H9 (cell line): Measurements from ENCODE around the gene RALGPS2. TPM values are rescaled to one million over a fixed set of nuclear protein-coding genes. Genes with fewer than 3 reads are reported as not detected.

ENCODE experiments used
- DNase-seq: peaks from one replicate; pipeline ENCODE4 v3.0.0-alpha.2; 2017
- H2AFZ ChIP-seq: one replicate; pipeline ENCODE4 v1.6.1; 2013; ENCODE audit warnings: mild to moderate bottlenecking, low read length, control low read depth, moderate library complexity
- H2AK5ac ChIP-seq: 2 replicates; pipeline ENCODE4 v1.6.1; 2013; ENCODE audit warnings: low read length, control low read depth, mixed read lengths; ENCODE audit not compliant: insufficient read length
- H2BK120ac ChIP-seq: one replicate; pipeline ENCODE4 v1.6.1; 2013; ENCODE audit warnings: low read depth, mild to moderate bottlenecking, low read length, control low read depth, inconsistent platforms; ENCODE audit not compliant: poor library complexity, severe bottlenecking
- H2BK12ac ChIP-seq: 2 replicates; pipeline ENCODE4 v1.6.1; 2013; ENCODE audit warnings: low read length, control low read depth, mixed read lengths, low read depth; ENCODE audit not compliant: insufficient read length
- H2BK15ac ChIP-seq: 2 replicates; pipeline ENCODE4 v1.6.1; 2013; ENCODE audit warnings: low read depth, low read length, control low read depth
- H2BK20ac ChIP-seq: one replicate; pipeline ENCODE4 v1.6.1; 2013; ENCODE audit warnings: low read depth, mild to moderate bottlenecking, low read length, control low read depth, inconsistent platforms; ENCODE audit not compliant: poor library complexity, severe bottlenecking
- H2BK5ac ChIP-seq: 2 replicates; pipeline ENCODE4 v1.6.1; 2013; ENCODE audit warnings: low read length, control low read depth, mixed read lengths; ENCODE audit not compliant: insufficient read length
- H3K14ac ChIP-seq: 2 replicates; pipeline ENCODE4 v1.6.1; 2013; ENCODE audit warnings: low read length, control low read depth; ENCODE audit not compliant: insufficient read depth
- H3K18ac ChIP-seq: 2 replicates; pipeline ENCODE4 v1.6.1; 2013; ENCODE audit warnings: low read depth, mild to moderate bottlenecking, mixed read lengths, low read length, control low read depth; ENCODE audit not compliant: insufficient read length
- H3K23ac ChIP-seq: 2 replicates; pipeline ENCODE4 v1.6.1; 2013; ENCODE audit warnings: low read length, control low read depth, mixed read lengths, low read depth; ENCODE audit not compliant: insufficient read length
- H3K23me2 ChIP-seq: 2 replicates; pipeline ENCODE4 v1.6.1; 2013; ENCODE audit warnings: low read depth, mild to moderate bottlenecking, mixed read lengths, low read length, control low read depth; ENCODE audit not compliant: insufficient read length, poor library complexity, severe bottlenecking
- H3K27ac ChIP-seq: 2 replicates; pipeline ENCODE4 v1.5.1; 2013; ENCODE audit warnings: low read length, control low read depth, mixed read lengths, low read depth; ENCODE audit not compliant: insufficient read length
- H3K27me3 ChIP-seq: 2 replicates; pipeline ENCODE4 v1.6.1; 2013; ENCODE audit warnings: low read length, control low read depth, inconsistent platforms; ENCODE audit not compliant: insufficient read depth
- H3K4ac ChIP-seq: 2 replicates; pipeline ENCODE4 v1.6.1; 2013; ENCODE audit warnings: low read depth, mild to moderate bottlenecking, control low read depth, inconsistent platforms, low read length, moderate library complexity
- H3K4me1 ChIP-seq: 2 replicates; pipeline ENCODE4 v1.6.1; 2013; ENCODE audit warnings: low read length, control low read depth, inconsistent platforms; ENCODE audit not compliant: insufficient read depth
- H3K4me2 ChIP-seq: 2 replicates; pipeline ENCODE4 v1.6.1; 2013; ENCODE audit warnings: low read length, control low read depth, mixed read lengths; ENCODE audit not compliant: insufficient read length, insufficient read depth
- H3K56ac ChIP-seq: 2 replicates; pipeline ENCODE4 v1.6.1; 2013; ENCODE audit warnings: low read depth, mild to moderate bottlenecking, mixed read lengths, low read length, control low read depth; ENCODE audit not compliant: insufficient read length
- H3K79me1 ChIP-seq: 2 replicates; pipeline ENCODE4 v1.6.1; 2013; ENCODE audit warnings: low read depth, mild to moderate bottlenecking, moderate library complexity, low read length, control low read depth, inconsistent platforms; ENCODE audit not compliant: insufficient read depth, poor library complexity, severe bottlenecking
- H3K79me2 ChIP-seq: 2 replicates; pipeline ENCODE4 v1.6.1; 2013; ENCODE audit warnings: low read length, control low read depth, inconsistent platforms; ENCODE audit not compliant: insufficient read depth
- H3K9ac ChIP-seq: 2 replicates; pipeline ENCODE4 v1.6.1; 2013; ENCODE audit warnings: low read length, control low read depth, mixed read lengths; ENCODE audit not compliant: insufficient read length; ENCODE audit errors: extremely low read depth
- H3K9me3 ChIP-seq: one replicate; pipeline ENCODE4 v1.6.1; 2013; ENCODE audit warnings: low read depth, low read length, inconsistent platforms; ENCODE audit not compliant: control insufficient read depth
- H3T11ph ChIP-seq: one replicate; pipeline ENCODE4 v1.6.1; 2013; ENCODE audit warnings: mild to moderate bottlenecking, low read length, control low read depth, inconsistent platforms
- H4K20me1 ChIP-seq: one replicate; pipeline ENCODE4 v1.6.1; 2013; ENCODE audit not compliant: control insufficient read depth, insufficient read length, insufficient read depth
- H4K5ac ChIP-seq: 2 replicates; pipeline ENCODE4 v1.6.1; 2013; ENCODE audit warnings: low read depth, mild to moderate bottlenecking, mixed read lengths, low read length, control low read depth; ENCODE audit not compliant: insufficient read length
- H4K8ac ChIP-seq: replicated peaks from 2 replicates; pipeline ENCODE4 v1.6.1; 2013; ENCODE audit warnings: low read length, control low read depth, mixed read lengths, low read depth; ENCODE audit not compliant: insufficient read length
- H4K91ac ChIP-seq: 2 replicates; pipeline ENCODE4 v1.6.1; 2013; ENCODE audit warnings: low read depth, mild to moderate bottlenecking, moderate library complexity, mixed read lengths, low read length, control low read depth; ENCODE audit not compliant: insufficient read length
- H3K27ac Mint-ChIP-seq, 3 experiments: 2 replicates in 2 of 3; 3 replicates in 1 of 3; pipeline ENCODE4 v1.8.0; 2020 to 2021; ENCODE audit warnings: mixed read lengths in 3 of 3, mild to moderate bottlenecking in 1 of 3, moderate library complexity in 1 of 3
- H3K27me3 Mint-ChIP-seq: 2 replicates; pipeline ENCODE4 v1.8.0; 2021; ENCODE audit warnings: low read depth, mild to moderate bottlenecking, moderate library complexity, mixed read lengths
- H3K36me3 Mint-ChIP-seq, 3 experiments: 2 replicates in 2 of 3; 3 replicates in 1 of 3; pipeline ENCODE4 v1.8.0; 2020 to 2021; ENCODE audit warnings: low read depth in 3 of 3, mixed read lengths in 3 of 3; ENCODE audit not compliant: insufficient read depth in 1 of 3
- H3K4me1 Mint-ChIP-seq, 2 experiments: 2 replicates each; pipeline ENCODE4 v1.8.0; 2020; ENCODE audit warnings: mixed read lengths in 2 of 2
- H3K4me3 Mint-ChIP-seq, 2 experiments: 2 replicates in 1 of 2; 3 replicates in 1 of 2; pipeline ENCODE4 v1.8.0; 2020 to 2021; ENCODE audit warnings: mild to moderate bottlenecking in 2 of 2, mixed read lengths in 2 of 2, moderate library complexity in 1 of 2
- H3K9me3 Mint-ChIP-seq, 2 experiments: 2 replicates in 1 of 2; 3 replicates in 1 of 2; pipeline ENCODE4 v1.8.0; 2020; ENCODE audit warnings: mild to moderate bottlenecking in 2 of 2, mixed read lengths in 2 of 2, moderate library complexity in 1 of 2
- CTCF ChIP-seq: fragments of 200-600 bp; sonication (generic); conservative IDR thresholded peaks from 3 replicates; pipeline ENCODE4 v1.8.0; 2021; ENCODE audit warnings: antibody characterized with exemption, mild to moderate bottlenecking
- WGBS: extraction: QIAGEN DNeasy Blood & Tissue Kit; methylation state at CpG from one replicate; pipeline ENCODE4 v1.1.7; 2013; ENCODE audit warnings: missing lambda C conversion rate, low lambda C conversion rate, mixed read lengths; ENCODE audit not compliant: insufficient read length; ENCODE audit errors: extremely low coverage; 5-methylcytosine and 5-hydroxymethylcytosine counted together
- total RNA-seq: library from RNA; stranded (reverse); gene quantifications from 2 replicates; pipeline ENCODE4 v1.2.1, GENCODE V29; 2021

The RALGPS2 gene
- total RNA-seq, 1 experiment from 2014 or later, result 32.6 TPM

GRCh38 chr1:178937695-178938094, 212.7 kb downstream of the RALGPS2 start:
- H3K4me3 Mint-ChIP-seq, result no peak overlapping the region; a peak in 1 of 5 replicates
- H3K27ac ChIP-seq, result no peak overlapping the region

More at GRCh38 chr1:178937695-178938094, 212.7 kb downstream of the RALGPS2 start:
- Histone ChIP-seq H2BK12ac (no peak overlapping the region), H4K91ac (no peak overlapping the region), H3K4me1 (no peaks in the 10 kb centered on the region), H4K5ac (no peak overlapping the region), H3K4ac (no peak overlapping the region), H2BK20ac (no peak overlapping the region), H3K23ac (no peak overlapping the region), H3T11ph (no peak overlapping the region), H3K56ac (no peak overlapping the region), H3K79me2 (no peaks in the 10 kb centered on the region), H3K9me3 (no peaks in the 10 kb centered on the region), H2BK120ac (no peak overlapping the region), H4K8ac (no peak overlapping the region), H2AFZ (no peak overlapping the region), H2AK5ac (no peak overlapping the region), H3K18ac (no peak overlapping the region), H3K14ac (no peak overlapping the region), H2BK15ac (no peak overlapping the region), H2BK5ac (no peak overlapping the region), H3K23me2 (no peaks in the 10 kb centered on the region), H3K79me1 (no peaks in the 10 kb centered on the region), H3K27me3 (no peaks in the 10 kb centered on the region), H4K20me1 (no peaks in the 10 kb centered on the region), H3K4me2 (no peak overlapping the region), H3K9ac (no peak overlapping the region)
- H3K4me1 Mint-ChIP-seq, result peaks cover 18 to 20% of the 10 kb centered on the region in 2 experiments
- no peak for TF ChIP-seq CTCF
- H3K9me3 Mint-ChIP-seq, result no peaks in the 10 kb centered on the region
- WGBS, result no CpG with 5 or more reads among the region's 5 CpGs
- peak overlapping the region in 1 of 3 experiments; percentile 69; a peak in 1 of 7 replicates for H3K27ac Mint-ChIP-seq
- H3K36me3 Mint-ChIP-seq, result no peaks in the 10 kb centered on the region
- no peak for DNase-seq
- peaks cover 5% of the 10 kb centered on the region; the same call in 1 of the 2 replicates for H3K27me3 Mint-ChIP-seq
